ENCODE data around the gene CLK2.

CLK2 gene

DNA sequence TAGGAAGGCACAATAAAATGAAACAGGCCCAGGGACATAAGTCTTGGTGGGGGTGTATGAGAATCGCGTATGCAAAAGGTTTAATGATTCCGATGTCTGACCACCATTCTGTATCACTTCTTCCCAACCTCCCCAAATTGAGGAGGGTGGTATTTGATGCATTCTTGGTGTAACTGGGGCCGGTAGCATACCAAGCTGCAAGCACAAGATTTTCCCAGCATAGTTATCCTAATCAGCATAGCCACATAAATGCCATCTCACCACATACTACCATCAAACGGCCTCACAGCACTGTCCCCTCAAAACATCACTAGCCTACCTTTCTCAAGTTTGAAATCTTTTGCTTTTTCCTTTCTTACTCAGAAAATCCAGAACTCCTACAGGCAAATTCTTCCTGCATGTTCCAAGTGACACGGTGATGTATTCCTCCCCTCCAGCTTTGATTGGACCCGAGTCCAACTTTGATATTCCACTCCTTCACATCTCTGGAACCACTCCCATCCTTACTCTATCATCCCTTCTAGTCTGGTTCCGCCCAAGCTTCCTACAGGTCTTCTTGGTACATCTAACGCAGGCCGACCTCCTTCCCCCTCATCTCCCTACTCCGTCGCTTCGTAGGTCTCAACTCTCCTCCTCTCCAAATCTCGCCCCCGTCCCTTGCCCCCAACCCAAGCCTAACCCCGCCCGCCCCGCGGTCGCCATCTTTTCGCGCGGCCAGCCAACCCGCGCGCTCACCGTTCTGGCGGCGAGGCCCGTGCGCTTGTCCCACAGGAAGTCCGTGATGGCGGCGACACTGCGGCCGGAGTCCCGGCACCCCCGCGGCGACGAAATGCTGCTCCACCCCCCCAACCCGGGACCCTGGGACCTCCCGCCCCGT, 600 bp downstream of the CLK2 start:
- TF ChIP-seq CREB1 (IDR thresholded peaks at IDR 0.05; ENCODE audit: low read depth) (no peak), TEAD4 (IDR thresholded peaks at IDR 0.05) (no peak), EGR1 (IDR thresholded peaks at IDR 0.05) (no peak), TCF12 (IDR thresholded peaks at IDR 0.05; ENCODE audit: low read depth) (no peak), YY1 (IDR thresholded peaks at IDR 0.05; ENCODE audit: low read depth) (peak; percentile 90), TAF1 (IDR thresholded peaks at IDR 0.05; ENCODE audit: low read depth) (no peak), ZBTB7A (IDR thresholded peaks at IDR 0.05; ENCODE audit: low read depth) (no peak), EP300 (IDR thresholded peaks at IDR 0.05; ENCODE audit: borderline replicate concordance) (0 out of 2 replicates have a peak, but pooled peaks have one; percentile 9), RAD21 (IDR thresholded peaks at IDR 0.05; ENCODE audit: low read depth) (no peak)
- TF ChIP-seq, protein P1, sequence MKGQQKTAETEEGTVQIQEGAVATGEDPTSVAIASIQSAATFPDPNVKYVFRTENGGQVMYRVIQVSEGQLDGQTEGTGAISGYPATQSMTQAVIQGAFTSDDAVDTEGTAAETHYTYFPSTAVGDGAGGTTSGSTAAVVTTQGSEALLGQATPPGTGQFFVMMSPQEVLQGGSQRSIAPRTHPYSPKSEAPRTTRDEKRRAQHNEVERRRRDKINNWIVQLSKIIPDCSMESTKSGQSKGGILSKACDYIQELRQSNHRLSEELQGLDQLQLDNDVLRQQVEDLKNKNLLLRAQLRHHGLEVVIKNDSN (IDR thresholded peaks at IDR 0.05) = no peak
- TF ChIP-seq, protein P2, sequence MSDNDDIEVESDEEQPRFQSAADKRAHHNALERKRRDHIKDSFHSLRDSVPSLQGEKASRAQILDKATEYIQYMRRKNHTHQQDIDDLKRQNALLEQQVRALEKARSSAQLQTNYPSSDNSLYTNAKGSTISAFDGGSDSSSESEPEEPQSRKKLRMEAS (IDR thresholded peaks at IDR 0.05) = no peak
- TF ChIP-seq, protein P3, sequence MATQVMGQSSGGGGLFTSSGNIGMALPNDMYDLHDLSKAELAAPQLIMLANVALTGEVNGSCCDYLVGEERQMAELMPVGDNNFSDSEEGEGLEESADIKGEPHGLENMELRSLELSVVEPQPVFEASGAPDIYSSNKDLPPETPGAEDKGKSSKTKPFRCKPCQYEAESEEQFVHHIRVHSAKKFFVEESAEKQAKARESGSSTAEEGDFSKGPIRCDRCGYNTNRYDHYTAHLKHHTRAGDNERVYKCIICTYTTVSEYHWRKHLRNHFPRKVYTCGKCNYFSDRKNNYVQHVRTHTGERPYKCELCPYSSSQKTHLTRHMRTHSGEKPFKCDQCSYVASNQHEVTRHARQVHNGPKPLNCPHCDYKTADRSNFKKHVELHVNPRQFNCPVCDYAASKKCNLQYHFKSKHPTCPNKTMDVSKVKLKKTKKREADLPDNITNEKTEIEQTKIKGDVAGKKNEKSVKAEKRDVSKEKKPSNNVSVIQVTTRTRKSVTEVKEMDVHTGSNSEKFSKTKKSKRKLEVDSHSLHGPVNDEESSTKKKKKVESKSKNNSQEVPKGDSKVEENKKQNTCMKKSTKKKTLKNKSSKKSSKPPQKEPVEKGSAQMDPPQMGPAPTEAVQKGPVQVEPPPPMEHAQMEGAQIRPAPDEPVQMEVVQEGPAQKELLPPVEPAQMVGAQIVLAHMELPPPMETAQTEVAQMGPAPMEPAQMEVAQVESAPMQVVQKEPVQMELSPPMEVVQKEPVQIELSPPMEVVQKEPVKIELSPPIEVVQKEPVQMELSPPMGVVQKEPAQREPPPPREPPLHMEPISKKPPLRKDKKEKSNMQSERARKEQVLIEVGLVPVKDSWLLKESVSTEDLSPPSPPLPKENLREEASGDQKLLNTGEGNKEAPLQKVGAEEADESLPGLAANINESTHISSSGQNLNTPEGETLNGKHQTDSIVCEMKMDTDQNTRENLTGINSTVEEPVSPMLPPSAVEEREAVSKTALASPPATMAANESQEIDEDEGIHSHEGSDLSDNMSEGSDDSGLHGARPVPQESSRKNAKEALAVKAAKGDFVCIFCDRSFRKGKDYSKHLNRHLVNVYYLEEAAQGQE (IDR thresholded peaks at IDR 0.05; ENCODE audit: low read depth) = no peak

DNA sequence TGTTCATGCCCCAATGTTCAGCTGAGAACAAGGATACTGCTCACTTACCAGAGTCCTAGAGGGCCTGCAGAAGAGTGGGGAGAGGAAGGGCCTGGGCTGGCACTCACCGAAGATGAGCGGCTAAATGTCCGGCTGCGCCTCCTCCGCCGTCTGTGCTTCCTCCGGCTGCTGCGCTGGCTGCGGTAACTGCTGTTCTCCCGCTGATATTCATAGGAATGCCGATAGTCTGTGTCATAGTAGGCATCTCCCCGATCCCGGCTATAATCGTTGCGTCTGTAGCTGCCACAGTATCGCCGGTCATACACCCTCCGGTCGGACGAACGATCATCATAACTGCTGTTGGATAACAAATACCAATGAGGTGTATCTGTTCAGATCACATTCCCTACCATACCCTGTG, 3.9 kb downstream of the CLK2 start:
- TF ChIP-seq NFIC (IDR thresholded peaks at IDR 0.05) (no peak), EP300 (IDR thresholded peaks at IDR 0.05; ENCODE audit: borderline replicate concordance) (no peak), CREB1 (IDR thresholded peaks at IDR 0.05; ENCODE audit: low read depth) (no peak), TEAD4 (IDR thresholded peaks at IDR 0.05) (no peak), CEBPB (IDR thresholded peaks at IDR 0.05) (no peak)
- TF ChIP-seq, protein P2 (IDR thresholded peaks at IDR 0.05) = no peak
- TF ChIP-seq, protein P1 (IDR thresholded peaks at IDR 0.05) = no peak

DNA sequence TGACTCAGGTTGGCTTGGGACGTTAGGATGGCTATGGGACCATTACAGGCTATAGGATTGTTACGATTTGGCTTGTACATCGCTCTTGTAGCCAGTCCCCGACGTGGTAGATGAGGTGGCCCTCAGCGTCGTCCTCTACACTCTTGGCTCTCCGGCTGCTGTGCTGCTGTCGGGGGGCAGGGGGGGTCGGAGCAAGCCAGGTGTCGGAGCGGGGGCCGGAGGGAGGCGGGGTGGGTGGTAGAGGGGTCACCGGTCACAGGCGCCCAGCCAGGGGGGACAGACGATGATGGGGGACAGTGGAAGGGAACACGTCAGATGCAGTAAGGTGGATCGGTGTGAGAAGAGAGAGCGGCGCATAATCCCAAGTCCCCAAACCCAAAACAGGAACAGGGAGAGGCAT, 4.7 kb downstream of the CLK2 start:
- TF ChIP-seq, protein P3 (IDR thresholded peaks at IDR 0.05; ENCODE audit: low read depth) = no peak
- TF ChIP-seq EP300 (IDR thresholded peaks at IDR 0.05; ENCODE audit: borderline replicate concordance) (no peak), YY1 (IDR thresholded peaks at IDR 0.05; ENCODE audit: low read depth) (no peak), ZBTB7A (IDR thresholded peaks at IDR 0.05; ENCODE audit: low read depth) (no peak), RAD21 (IDR thresholded peaks at IDR 0.05; ENCODE audit: low read depth) (no peak), CREB1 (IDR thresholded peaks at IDR 0.05; ENCODE audit: low read depth) (no peak), CEBPB (IDR thresholded peaks at IDR 0.05) (no peak), EGR1 (IDR thresholded peaks at IDR 0.05) (no peak), TAF1 (IDR thresholded peaks at IDR 0.05; ENCODE audit: low read depth) (no peak)
- TF ChIP-seq, protein P2 (IDR thresholded peaks at IDR 0.05) = no peak

DNA sequence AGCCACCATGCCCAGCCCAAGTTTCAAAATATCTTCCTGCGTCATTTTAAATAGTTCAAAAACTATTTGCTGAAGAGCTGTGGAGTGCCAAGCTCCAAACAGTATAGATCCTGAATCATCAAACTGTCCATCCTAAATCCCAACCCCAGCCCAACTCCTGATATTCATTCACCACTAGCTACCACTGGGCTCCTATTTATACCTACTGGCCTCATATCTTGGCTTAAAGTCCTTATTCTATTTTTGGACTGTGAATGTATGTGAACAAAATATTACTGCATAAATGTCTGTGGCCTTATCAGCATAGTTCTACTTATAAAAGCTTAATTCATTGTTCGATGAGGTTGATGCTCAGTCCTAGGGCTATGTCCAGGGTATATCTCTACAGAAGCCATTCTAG, 5.9 kb downstream of the CLK2 start:
- TF ChIP-seq EP300 (IDR thresholded peaks at IDR 0.05; ENCODE audit: borderline replicate concordance) (no peak), FOXM1 (IDR thresholded peaks at IDR 0.05; ENCODE audit: borderline replicate concordance, low read depth) (no peak), YY1 (IDR thresholded peaks at IDR 0.05; ENCODE audit: low read depth) (no peak), TEAD4 (IDR thresholded peaks at IDR 0.05) (no peak), EGR1 (IDR thresholded peaks at IDR 0.05) (no peak), RAD21 (IDR thresholded peaks at IDR 0.05; ENCODE audit: low read depth) (no peak), CREB1 (IDR thresholded peaks at IDR 0.05; ENCODE audit: low read depth) (no peak), NFIC (IDR thresholded peaks at IDR 0.05) (no peak), ZBTB7A (IDR thresholded peaks at IDR 0.05; ENCODE audit: low read depth) (no peak), TCF12 (IDR thresholded peaks at IDR 0.05; ENCODE audit: low read depth) (no peak)
- TF ChIP-seq, protein P1 (IDR thresholded peaks at IDR 0.05) = no peak
- TF ChIP-seq, protein P2 (IDR thresholded peaks at IDR 0.05) = no peak
- TF ChIP-seq, protein P3 (IDR thresholded peaks at IDR 0.05; ENCODE audit: low read depth) = no peak

Measured in Ishikawa (cell line).